HepG2 (cell line): Measurements from ENCODE around the gene MIR17HG. TPM values are rescaled to one million over a fixed set of nuclear protein-coding genes. Genes with fewer than 3 reads are reported as not detected.

Experiments
- EHMT2 ChIP-seq: fragments of 200-600 bp; sonication (generic); IDR thresholded peaks from 2 replicates; pipeline ENCODE4 v1.7.0; 2017; ENCODE audit warnings: antibody characterized with exemption, low read depth, low read length, borderline replicate concordance
- GABPA ChIP-seq, 2 experiments: IDR thresholded peaks; 2 replicates each; pipeline ENCODE4 v1.6.1; 2011 to 2016; ENCODE audit warnings: low read depth in 2 of 2, low read length in 1 of 2, missing biosample characterization in 1 of 2, missing genetic modification characterization in 1 of 2
- HDAC1 ChIP-seq: sonication (generic); formaldehyde crosslinking; IDR thresholded peaks from 2 replicates; pipeline ENCODE4 v1.5.1; 2020; ENCODE audit warnings: mild to moderate bottlenecking, missing genetic modification reagents
- MIER3 ChIP-seq: IDR thresholded peaks from 2 replicates; pipeline ENCODE4 v1.6.1; 2016; ENCODE audit warnings: missing compliant biosample characterization, borderline replicate concordance
- SALL1 ChIP-seq: sonication (generic); formaldehyde crosslinking; IDR thresholded peaks from 2 replicates; pipeline ENCODE4 v1.8.0; 2022; ENCODE audit warnings: mild to moderate bottlenecking, missing genetic modification reagents
- SATB2 ChIP-seq: sonication (generic); formaldehyde crosslinking; IDR thresholded peaks from 2 replicates; pipeline ENCODE4 v1.5.0; 2020; ENCODE audit warnings: missing genetic modification reagents
- SP5 ChIP-seq: IDR thresholded peaks from 2 replicates; pipeline ENCODE4 v1.6.1; 2016; ENCODE audit warnings: low read depth, borderline replicate concordance
- ZGPAT ChIP-seq: IDR thresholded peaks from 2 replicates; pipeline ENCODE4 v1.6.1; 2016; ENCODE audit warnings: mild to moderate bottlenecking
- ZNF605 ChIP-seq: sonication (generic); formaldehyde crosslinking; IDR thresholded peaks from 2 replicates; pipeline ENCODE4 v1.8.0; 2022; ENCODE audit warnings: mild to moderate bottlenecking, missing genetic modification reagents
- ZNF615 ChIP-seq: sonication (generic); formaldehyde crosslinking; IDR thresholded peaks from 2 replicates; pipeline ENCODE4 v1.5.0; 2020; ENCODE audit warnings: mild to moderate bottlenecking, missing genetic modification reagents, borderline replicate concordance
- ZNF772 ChIP-seq: sonication (generic); formaldehyde crosslinking; IDR thresholded peaks from 2 replicates; pipeline ENCODE4 v1.5.0; 2020; ENCODE audit warnings: mild to moderate bottlenecking, missing genetic modification reagents
- polyA plus RNA-seq, 8 experiments: library from polyadenylated mRNA; depleted of rRNA in 3 of 8; stranded (reverse) in 7 of 8; unstranded in 1 of 8; fragments of >200 nt; fragmentation: Illumina TruSeq in 4 of 8; extraction: Trizol in 4 of 8; gene quantifications; 2 replicates each; pipeline versions ENCODE4 v1.2.1 to v1.2.3, GENCODE V29; 2011 to 2016; ENCODE audit warnings: low read depth in 4 of 8, missing spikeins in 1 of 8, mixed read lengths in 1 of 8; ENCODE audit not compliant: insufficient read depth in 1 of 8
- total RNA-seq, 5 experiments: library from RNA; depleted of rRNA; stranded (reverse); fragments of >200 nt; fragmentation: Illumina TruSeq; extraction: Trizol; gene quantifications; 2 replicates each; pipeline ENCODE4 v1.2.3, GENCODE V29; 2016; ENCODE audit warnings: low read depth in 1 of 5
- TF ChIP-seq, protein P1 (sequence below): sonication (generic); formaldehyde crosslinking; IDR thresholded peaks from 2 replicates; pipeline ENCODE4 v1.4.0; 2020; ENCODE audit warnings: missing genetic modification reagents
- TF ChIP-seq, protein P2 (sequence below): sonication (generic); formaldehyde crosslinking; IDR thresholded peaks from 2 replicates; pipeline ENCODE4 v1.5.1; 2020; ENCODE audit warnings: mild to moderate bottlenecking, missing genetic modification reagents, borderline replicate concordance
- TF ChIP-seq, protein P3 (sequence below): IDR thresholded peaks from 2 replicates; pipeline ENCODE4 v1.4.0; 2020; ENCODE audit warnings: mild to moderate bottlenecking, missing genetic modification reagents

Gene MIR17HG
- total and polyA plus RNA-seq, 2 of the 13 experiments (the other 11 are each of a cell fraction or from before 2014, with no cell fraction given), result 2.5 to 12.3 TPM

- TF ChIP-seq, protein P1, sequence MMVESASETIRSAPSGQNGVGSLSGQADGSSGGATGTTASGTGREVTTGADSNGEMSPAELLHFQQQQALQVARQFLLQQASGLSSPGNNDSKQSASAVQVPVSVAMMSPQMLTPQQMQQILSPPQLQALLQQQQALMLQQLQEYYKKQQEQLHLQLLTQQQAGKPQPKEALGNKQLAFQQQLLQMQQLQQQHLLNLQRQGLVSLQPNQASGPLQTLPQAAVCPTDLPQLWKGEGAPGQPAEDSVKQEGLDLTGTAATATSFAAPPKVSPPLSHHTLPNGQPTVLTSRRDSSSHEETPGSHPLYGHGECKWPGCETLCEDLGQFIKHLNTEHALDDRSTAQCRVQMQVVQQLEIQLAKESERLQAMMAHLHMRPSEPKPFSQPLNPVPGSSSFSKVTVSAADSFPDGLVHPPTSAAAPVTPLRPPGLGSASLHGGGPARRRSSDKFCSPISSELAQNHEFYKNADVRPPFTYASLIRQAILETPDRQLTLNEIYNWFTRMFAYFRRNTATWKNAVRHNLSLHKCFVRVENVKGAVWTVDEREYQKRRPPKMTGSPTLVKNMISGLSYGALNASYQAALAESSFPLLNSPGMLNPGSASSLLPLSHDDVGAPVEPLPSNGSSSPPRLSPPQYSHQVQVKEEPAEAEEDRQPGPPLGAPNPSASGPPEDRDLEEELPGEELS (CRISPR knock-in tag), result 0 out of 2 replicates have a peak, but pooled peaks have one; percentile 41
- TF ChIP-seq SALL1 (CRISPR knock-in tag) (peak; percentile 41; the same call in 1 of the 2 replicates), MIER3 (CRISPR knock-in tag) (no peak), GABPA (IDR thresholded peaks at IDR 0.05; ENCODE audit: low read depth, low read length) (no peak), GABPA (CRISPR knock-in tag; IDR thresholded peaks at IDR 0.05; ENCODE audit: low read depth) (no peak), ZNF605 (CRISPR knock-in tag) (no peak), HDAC1 (CRISPR knock-in tag) (peak; percentile 35; the same call in 1 of the 2 replicates), ZNF615 (CRISPR knock-in tag) (no peak), SATB2 (CRISPR knock-in tag) (no peak), ZGPAT (CRISPR knock-in tag) (no peak), SP5 (CRISPR knock-in tag) (no peak), EHMT2 (peak; percentile 30; the same call in 1 of the 2 replicates), ZNF772 (CRISPR knock-in tag) (no peak)
- TF ChIP-seq, protein P2, sequence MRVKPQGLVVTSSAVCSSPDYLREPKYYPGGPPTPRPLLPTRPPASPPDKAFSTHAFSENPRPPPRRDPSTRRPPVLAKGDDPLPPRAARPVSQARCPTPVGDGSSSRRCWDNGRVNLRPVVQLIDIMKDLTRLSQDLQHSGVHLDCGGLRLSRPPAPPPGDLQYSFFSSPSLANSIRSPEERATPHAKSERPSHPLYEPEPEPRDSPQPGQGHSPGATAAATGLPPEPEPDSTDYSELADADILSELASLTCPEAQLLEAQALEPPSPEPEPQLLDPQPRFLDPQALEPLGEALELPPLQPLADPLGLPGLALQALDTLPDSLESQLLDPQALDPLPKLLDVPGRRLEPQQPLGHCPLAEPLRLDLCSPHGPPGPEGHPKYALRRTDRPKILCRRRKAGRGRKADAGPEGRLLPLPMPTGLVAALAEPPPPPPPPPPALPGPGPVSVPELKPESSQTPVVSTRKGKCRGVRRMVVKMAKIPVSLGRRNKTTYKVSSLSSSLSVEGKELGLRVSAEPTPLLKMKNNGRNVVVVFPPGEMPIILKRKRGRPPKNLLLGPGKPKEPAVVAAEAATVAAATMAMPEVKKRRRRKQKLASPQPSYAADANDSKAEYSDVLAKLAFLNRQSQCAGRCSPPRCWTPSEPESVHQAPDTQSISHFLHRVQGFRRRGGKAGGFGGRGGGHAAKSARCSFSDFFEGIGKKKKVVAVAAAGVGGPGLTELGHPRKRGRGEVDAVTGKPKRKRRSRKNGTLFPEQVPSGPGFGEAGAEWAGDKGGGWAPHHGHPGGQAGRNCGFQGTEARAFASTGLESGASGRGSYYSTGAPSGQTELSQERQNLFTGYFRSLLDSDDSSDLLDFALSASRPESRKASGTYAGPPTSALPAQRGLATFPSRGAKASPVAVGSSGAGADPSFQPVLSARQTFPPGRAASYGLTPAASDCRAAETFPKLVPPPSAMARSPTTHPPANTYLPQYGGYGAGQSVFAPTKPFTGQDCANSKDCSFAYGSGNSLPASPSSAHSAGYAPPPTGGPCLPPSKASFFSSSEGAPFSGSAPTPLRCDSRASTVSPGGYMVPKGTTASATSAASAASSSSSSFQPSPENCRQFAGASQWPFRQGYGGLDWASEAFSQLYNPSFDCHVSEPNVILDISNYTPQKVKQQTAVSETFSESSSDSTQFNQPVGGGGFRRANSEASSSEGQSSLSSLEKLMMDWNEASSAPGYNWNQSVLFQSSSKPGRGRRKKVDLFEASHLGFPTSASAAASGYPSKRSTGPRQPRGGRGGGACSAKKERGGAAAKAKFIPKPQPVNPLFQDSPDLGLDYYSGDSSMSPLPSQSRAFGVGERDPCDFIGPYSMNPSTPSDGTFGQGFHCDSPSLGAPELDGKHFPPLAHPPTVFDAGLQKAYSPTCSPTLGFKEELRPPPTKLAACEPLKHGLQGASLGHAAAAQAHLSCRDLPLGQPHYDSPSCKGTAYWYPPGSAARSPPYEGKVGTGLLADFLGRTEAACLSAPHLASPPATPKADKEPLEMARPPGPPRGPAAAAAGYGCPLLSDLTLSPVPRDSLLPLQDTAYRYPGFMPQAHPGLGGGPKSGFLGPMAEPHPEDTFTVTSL (CRISPR knock-in tag), result 0 out of 2 replicates have a peak, but pooled peaks have one; percentile 46
- TF ChIP-seq, protein P3, sequence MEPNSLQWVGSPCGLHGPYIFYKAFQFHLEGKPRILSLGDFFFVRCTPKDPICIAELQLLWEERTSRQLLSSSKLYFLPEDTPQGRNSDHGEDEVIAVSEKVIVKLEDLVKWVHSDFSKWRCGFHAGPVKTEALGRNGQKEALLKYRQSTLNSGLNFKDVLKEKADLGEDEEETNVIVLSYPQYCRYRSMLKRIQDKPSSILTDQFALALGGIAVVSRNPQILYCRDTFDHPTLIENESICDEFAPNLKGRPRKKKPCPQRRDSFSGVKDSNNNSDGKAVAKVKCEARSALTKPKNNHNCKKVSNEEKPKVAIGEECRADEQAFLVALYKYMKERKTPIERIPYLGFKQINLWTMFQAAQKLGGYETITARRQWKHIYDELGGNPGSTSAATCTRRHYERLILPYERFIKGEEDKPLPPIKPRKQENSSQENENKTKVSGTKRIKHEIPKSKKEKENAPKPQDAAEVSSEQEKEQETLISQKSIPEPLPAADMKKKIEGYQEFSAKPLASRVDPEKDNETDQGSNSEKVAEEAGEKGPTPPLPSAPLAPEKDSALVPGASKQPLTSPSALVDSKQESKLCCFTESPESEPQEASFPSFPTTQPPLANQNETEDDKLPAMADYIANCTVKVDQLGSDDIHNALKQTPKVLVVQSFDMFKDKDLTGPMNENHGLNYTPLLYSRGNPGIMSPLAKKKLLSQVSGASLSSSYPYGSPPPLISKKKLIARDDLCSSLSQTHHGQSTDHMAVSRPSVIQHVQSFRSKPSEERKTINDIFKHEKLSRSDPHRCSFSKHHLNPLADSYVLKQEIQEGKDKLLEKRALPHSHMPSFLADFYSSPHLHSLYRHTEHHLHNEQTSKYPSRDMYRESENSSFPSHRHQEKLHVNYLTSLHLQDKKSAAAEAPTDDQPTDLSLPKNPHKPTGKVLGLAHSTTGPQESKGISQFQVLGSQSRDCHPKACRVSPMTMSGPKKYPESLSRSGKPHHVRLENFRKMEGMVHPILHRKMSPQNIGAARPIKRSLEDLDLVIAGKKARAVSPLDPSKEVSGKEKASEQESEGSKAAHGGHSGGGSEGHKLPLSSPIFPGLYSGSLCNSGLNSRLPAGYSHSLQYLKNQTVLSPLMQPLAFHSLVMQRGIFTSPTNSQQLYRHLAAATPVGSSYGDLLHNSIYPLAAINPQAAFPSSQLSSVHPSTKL (CRISPR knock-in tag), result peak; percentile 36; the same call in 1 of the 2 replicates
Measured at GRCh38 chr13:91372911-91373310, 25.4 kb downstream of the MIR17HG start (continued).
